WTC11 (cell line): ENCODE measurements around the gene CELF2. TPM values are rescaled to one million over a fixed set of nuclear protein-coding genes. Genes with fewer than 3 reads are reported as not detected.

Experiments used
- ATAC-seq: fragments of 200-7000 bp; cut with Tn5 transposase; 2 replicates; pipeline ENCODE4 v1.10.0; 2021; ENCODE audit warnings: mild to moderate bottlenecking, moderate library complexity
- CTCF ChIA-PET: fragments of 300-600 bp; sonication (Branson Sonifier 250); formaldehyde crosslinking; loops from one replicate; lab custom pipeline; 2021; ENCODE audit warnings: antibody characterized with exemption; lab: Charles Lee
- POLR2A ChIA-PET: fragments of 350-600 bp; sonication (Branson Sonifier 250); formaldehyde crosslinking; loops from one replicate; lab custom pipeline; 2021; ENCODE audit warnings: antibody characterized with exemption; lab: Charles Lee
- DNase-seq: peaks from one replicate; pipeline ENCODE4 v3.0.0; 2021; ENCODE audit warnings: low spot score
- H3K27ac Mint-ChIP-seq: 2 replicates; pipeline ENCODE4 v1.8.0; 2021; ENCODE audit warnings: mixed read lengths
- H3K27me3 Mint-ChIP-seq: 2 replicates; pipeline ENCODE4 v1.8.0; 2021; ENCODE audit warnings: low read depth, mild to moderate bottlenecking, moderate library complexity, mixed read lengths
- H3K36me3 Mint-ChIP-seq: 2 replicates; pipeline ENCODE4 v1.8.0; 2021; ENCODE audit warnings: mixed read lengths
- H3K4me1 Mint-ChIP-seq: 2 replicates; pipeline ENCODE4 v1.8.0; 2022; ENCODE audit warnings: mixed read lengths
- H3K4me3 Mint-ChIP-seq: 2 replicates; pipeline ENCODE4 v1.8.0; 2021; ENCODE audit warnings: mild to moderate bottlenecking, moderate library complexity, mixed read lengths
- H3K9me3 Mint-ChIP-seq: 2 replicates; pipeline ENCODE4 v1.8.0; 2021; ENCODE audit warnings: mixed read lengths
- ARID4B ChIP-seq: sonication (generic); formaldehyde crosslinking; IDR thresholded peaks from 2 replicates; pipeline ENCODE4 v1.8.0; 2023; ENCODE audit warnings: missing genetic modification reagents, mild to moderate bottlenecking, borderline replicate concordance
- ATF2 ChIP-seq: sonication (generic); formaldehyde crosslinking; IDR thresholded peaks from 2 replicates; pipeline ENCODE4 v1.8.1; 2022; ENCODE audit warnings: low read depth, missing genetic modification reagents, borderline replicate concordance
- CTCF ChIP-seq: fragments of 200-600 bp; IDR thresholded peaks from 2 replicates; pipeline ENCODE4 v1.8.0; 2022; ENCODE audit warnings: antibody characterized with exemption
- ESRRA ChIP-seq: sonication (generic); formaldehyde crosslinking; IDR thresholded peaks from 2 replicates; pipeline ENCODE4 v1.8.1; 2022; ENCODE audit warnings: mild to moderate bottlenecking, missing genetic modification reagents, borderline replicate concordance
- FOXP1 ChIP-seq: sonication (generic); formaldehyde crosslinking; IDR thresholded peaks from 2 replicates; pipeline ENCODE4 v1.8.0; 2022; ENCODE audit warnings: missing genetic modification reagents, mild to moderate bottlenecking, moderate library complexity, borderline replicate concordance
- HMGA2 ChIP-seq: fragments of 250-450 bp; sonication (Bioruptor Pico); IDR thresholded peaks from 2 replicates; pipeline ENCODE4 v1.4.0; 2021; ENCODE audit warnings: mild to moderate bottlenecking, moderate library complexity
- JUN ChIP-seq: sonication (generic); formaldehyde crosslinking; IDR thresholded peaks from 2 replicates; pipeline ENCODE4 v1.8.0; 2023; ENCODE audit warnings: mild to moderate bottlenecking, missing genetic modification reagents
- MAX ChIP-seq: sonication (generic); formaldehyde crosslinking; IDR thresholded peaks from 2 replicates; pipeline ENCODE4 v1.8.0; 2022; ENCODE audit warnings: mild to moderate bottlenecking, missing genetic modification reagents
- NFATC4 ChIP-seq: fragments of 250-450 bp; sonication (Bioruptor Pico); IDR thresholded peaks from 2 replicates; pipeline ENCODE4 v1.9.0; 2021; ENCODE audit warnings: mild to moderate bottlenecking
- NFE2L1 ChIP-seq: sonication (generic); formaldehyde crosslinking; IDR thresholded peaks from 2 replicates; pipeline ENCODE4 v1.8.1; 2023; ENCODE audit warnings: missing genetic modification reagents
- NFYB ChIP-seq: sonication (generic); formaldehyde crosslinking; conservative IDR thresholded peaks from 2 replicates; pipeline ENCODE4 v1.8.0; 2022; ENCODE audit warnings: low read depth, missing genetic modification reagents
- PRDM15 ChIP-seq: sonication (generic); formaldehyde crosslinking; IDR thresholded peaks from 2 replicates; pipeline ENCODE4 v1.8.0; 2022; ENCODE audit warnings: missing genetic modification reagents
- SMAD4 ChIP-seq: sonication (generic); formaldehyde crosslinking; IDR thresholded peaks from 2 replicates; pipeline ENCODE4 v1.8.0; 2022; ENCODE audit warnings: mild to moderate bottlenecking, missing genetic modification reagents
- TEAD4 ChIP-seq: sonication (generic); formaldehyde crosslinking; IDR thresholded peaks from 2 replicates; pipeline ENCODE4 v1.8.0; 2022; ENCODE audit warnings: mild to moderate bottlenecking, missing genetic modification reagents
- ZNF232 ChIP-seq: sonication (generic); formaldehyde crosslinking; IDR thresholded peaks from 2 replicates; pipeline ENCODE4 v1.8.0; 2022; ENCODE audit warnings: mild to moderate bottlenecking, missing genetic modification reagents
- ZNF396 ChIP-seq: fragments of 250-450 bp; sonication (Bioruptor Pico); IDR thresholded peaks from 2 replicates; pipeline ENCODE4 v1.8.0; 2021; ENCODE audit warnings: mild to moderate bottlenecking, moderate library complexity, borderline replicate concordance
- ZNF423 ChIP-seq: fragments of 250-450 bp; sonication (Bioruptor Pico); IDR thresholded peaks from 2 replicates; pipeline ENCODE4 v2.1.2; 2022; ENCODE audit warnings: mild to moderate bottlenecking, moderate library complexity
- ZNF512 ChIP-seq: sonication (generic); formaldehyde crosslinking; IDR thresholded peaks from 2 replicates; pipeline ENCODE4 v1.8.1; 2022; ENCODE audit warnings: missing genetic modification reagents, borderline replicate concordance
- ZSCAN18 ChIP-seq: fragments of 250-450 bp; sonication (Bioruptor Pico); IDR thresholded peaks from 2 replicates; pipeline ENCODE4 v2.1.2; 2022; ENCODE audit warnings: mild to moderate bottlenecking, moderate library complexity
- total RNA-seq: library from RNA; stranded (reverse); gene quantifications from 3 replicates; pipeline ENCODE4 v1.2.3, GENCODE V29; 2021

Gene CELF2
- total RNA-seq, 1 experiment from 2014 or later, result 24.6 TPM

- no peak for ATAC-seq
- Mint-ChIP-seq H3K9me3 (peaks cover 14% of the 10 kb centered on the region), H3K4me1 (peaks cover 52% of the 10 kb centered on the region), H3K27me3 (no peaks in the 10 kb centered on the region; the same call in 1 of the 2 replicates), H3K4me3 (no peak overlapping the region), H3K36me3 (peaks cover 14% of the 10 kb centered on the region), H3K27ac (no peak overlapping the region)
- no peak for TF ChIP-seq NFATC4 (CRISPR knock-in tag)
- no peak for TF ChIP-seq ZNF423 (CRISPR knock-in tag)
- no peak for TF ChIP-seq MAX (CRISPR knock-in tag)
- TF ChIP-seq SMAD4 (CRISPR knock-in tag), result no peak
- ChIA-PET CTCF (interaction anchor here (0.7 kb wide), 1 partner anchor 124 kb away, joined by 3 read pairs; no protein-coding TSS in a partner anchor), POLR2A (no interaction called here)
- no peak for DNase-seq
Observed at GRCh38 chr10:11159543-11160215, 142.0 kb downstream of the CELF2 start.

- ChIA-PET CTCF (no interaction called here), POLR2A (no interaction called here)
- no peak overlapping the region for H3K27ac Mint-ChIP-seq
- peaks cover 44% of the 10 kb centered on the region for H3K4me1 Mint-ChIP-seq
- DNase-seq, result no peak
- peaks cover 14% of the 10 kb centered on the region for H3K36me3 Mint-ChIP-seq
- no peak overlapping the region for H3K4me3 Mint-ChIP-seq
- peaks cover 14% of the 10 kb centered on the region for H3K9me3 Mint-ChIP-seq
- peaks cover 5% of the 10 kb centered on the region for H3K27me3 Mint-ChIP-seq
- ATAC-seq, result no peak
- TF ChIP-seq ZNF232 (no peak), HMGA2 (no peak), ESRRA (CRISPR knock-in tag) (no peak), JUN (no peak), FOXP1 (no peak), ZNF396 (CRISPR knock-in tag) (no peak), ZNF512 (CRISPR knock-in tag) (no peak), ARID4B (no peak), PRDM15 (CRISPR knock-in tag) (no peak), NFYB (no peak), NFE2L1 (CRISPR knock-in tag) (no peak), TEAD4 (CRISPR knock-in tag) (no peak), CTCF (no peak), ATF2 (CRISPR knock-in tag) (no peak), ZSCAN18 (no peak)
Observed at GRCh38 chr10:11161096-11161495, 143.4 kb downstream of the CELF2 start.
